Neural crest cell (in vitro differentiated cells): ENCODE measurements around the gene ITGAE. TPM values are rescaled to one million over a fixed set of nuclear protein-coding genes. Genes with fewer than 3 reads are reported as not detected.

Source experiments
- DNase-seq: peaks from one replicate; pipeline ENCODE4 v3.0.0; 2021; ENCODE audit warnings: low read depth, mixed read lengths, low spot score
- H3K27ac Mint-ChIP-seq: one replicate; pipeline ENCODE4 v1.8.0; 2021; ENCODE audit warnings: mild to moderate bottlenecking, mixed read lengths; ENCODE audit not compliant: unreplicated experiment
- H3K27me3 Mint-ChIP-seq: 2 replicates; pipeline ENCODE4 v1.8.0; 2021; ENCODE audit warnings: low read depth, mild to moderate bottlenecking, mixed read lengths
- H3K36me3 Mint-ChIP-seq: 2 replicates; pipeline ENCODE4 v1.8.0; 2021; ENCODE audit warnings: low read depth, mild to moderate bottlenecking, mixed read lengths
- H3K4me1 Mint-ChIP-seq: 2 replicates; pipeline ENCODE4 v1.8.0; 2021; ENCODE audit warnings: mixed read lengths
- H3K4me3 Mint-ChIP-seq: one replicate; pipeline ENCODE4 v1.8.0; 2021; ENCODE audit warnings: mild to moderate bottlenecking, mixed read lengths
- H3K9me3 Mint-ChIP-seq: 2 replicates; pipeline ENCODE4 v1.8.0; 2021; ENCODE audit warnings: mixed read lengths
- total RNA-seq: library from RNA; stranded (reverse); gene quantifications from 2 replicates; pipeline ENCODE4 v1.2.1, GENCODE V29; 2021
- TF ChIP-seq, protein P1 (sequence below): fragments of 200-600 bp; sonication (generic); conservative IDR thresholded peaks from 2 replicates; pipeline ENCODE4 v1.5.0; 2021; ENCODE audit warnings: antibody characterized with exemption, mild to moderate bottlenecking

ITGAE gene
- total RNA-seq, 1 donor from 2014 or later = 43.1 TPM

DNA sequence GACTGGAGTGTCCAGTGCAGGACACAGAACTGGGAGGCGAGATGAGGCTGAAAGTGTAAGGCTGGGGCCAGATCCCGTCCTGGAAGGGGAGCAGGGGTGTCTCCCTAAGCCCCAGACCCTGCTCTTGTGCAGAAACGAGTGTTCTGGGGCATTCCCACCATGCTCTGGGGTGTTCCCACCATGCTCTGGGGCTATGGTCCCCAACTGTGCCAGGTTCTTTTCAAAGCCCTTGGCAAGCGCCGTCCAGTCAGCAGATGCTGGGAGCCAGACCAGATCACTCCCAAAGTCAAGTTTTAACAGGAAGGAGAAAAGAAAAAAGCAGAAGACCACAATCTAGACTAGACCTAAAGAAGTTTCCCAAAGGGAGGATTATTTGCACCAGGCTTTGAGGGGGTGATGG is 135.2 kb downstream of the ITGAE start:
- peak overlapping the region; percentile 83 for H3K27ac Mint-ChIP-seq
- no peaks in the 10 kb centered on the region for H3K9me3 Mint-ChIP-seq
- H3K4me1 Mint-ChIP-seq = peaks cover 32% of the 10 kb centered on the region
- H3K36me3 Mint-ChIP-seq = no peaks in the 10 kb centered on the region
- H3K4me3 Mint-ChIP-seq = peak overlapping the region; percentile 93
- TF ChIP-seq, protein P1, sequence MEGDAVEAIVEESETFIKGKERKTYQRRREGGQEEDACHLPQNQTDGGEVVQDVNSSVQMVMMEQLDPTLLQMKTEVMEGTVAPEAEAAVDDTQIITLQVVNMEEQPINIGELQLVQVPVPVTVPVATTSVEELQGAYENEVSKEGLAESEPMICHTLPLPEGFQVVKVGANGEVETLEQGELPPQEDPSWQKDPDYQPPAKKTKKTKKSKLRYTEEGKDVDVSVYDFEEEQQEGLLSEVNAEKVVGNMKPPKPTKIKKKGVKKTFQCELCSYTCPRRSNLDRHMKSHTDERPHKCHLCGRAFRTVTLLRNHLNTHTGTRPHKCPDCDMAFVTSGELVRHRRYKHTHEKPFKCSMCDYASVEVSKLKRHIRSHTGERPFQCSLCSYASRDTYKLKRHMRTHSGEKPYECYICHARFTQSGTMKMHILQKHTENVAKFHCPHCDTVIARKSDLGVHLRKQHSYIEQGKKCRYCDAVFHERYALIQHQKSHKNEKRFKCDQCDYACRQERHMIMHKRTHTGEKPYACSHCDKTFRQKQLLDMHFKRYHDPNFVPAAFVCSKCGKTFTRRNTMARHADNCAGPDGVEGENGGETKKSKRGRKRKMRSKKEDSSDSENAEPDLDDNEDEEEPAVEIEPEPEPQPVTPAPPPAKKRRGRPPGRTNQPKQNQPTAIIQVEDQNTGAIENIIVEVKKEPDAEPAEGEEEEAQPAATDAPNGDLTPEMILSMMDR = no peak
- DNase-seq = no peak
- H3K27me3 Mint-ChIP-seq = no peaks in the 10 kb centered on the region

Other genes starting within 250 kb of the ITGAE start
- gene TRPV3, start 243.4 kb downstream of the ITGAE start, total RNA-seq = 2.1 and 2.3 TPM in 2 replicates
- 9.5 and 10.5 TPM in 2 replicates for gene TRPV1, start 191.8 kb downstream of the ITGAE start, total RNA-seq
- 21.8 and 22.7 TPM in 2 replicates for gene SHPK, start 164.9 kb downstream of the ITGAE start, total RNA-seq
- 17.4 and 18.6 TPM in 2 replicates for gene CTNS, start 164.4 kb downstream of the ITGAE start, total RNA-seq
- gene TAX1BP3, start 132.6 kb downstream of the ITGAE start, total RNA-seq = 58.2 and 65.8 TPM in 2 replicates
- 53.4 and 54.5 TPM in 2 replicates for gene EMC6, start 132.4 kb downstream of the ITGAE start, total RNA-seq
- 0.61 and 1.6 TPM in 2 replicates for gene P2RX5, start 105.0 kb downstream of the ITGAE start, total RNA-seq
- 22.9 and 24.9 TPM in 2 replicates for gene HASPIN, start 77.3 kb downstream of the ITGAE start, total RNA-seq
- 61.5 and 65.6 TPM in 2 replicates for gene NCBP3, start 45.1 kb upstream of the ITGAE start, total RNA-seq
- gene CAMKK1, start 91.9 kb upstream of the ITGAE start, total RNA-seq = 4.0 and 4.5 TPM in 2 replicates
- not detected in 2 replicates for gene P2RX1, start 115.3 kb upstream of the ITGAE start, total RNA-seq
- gene ATP2A3, start 163.2 kb upstream of the ITGAE start, total RNA-seq = 1.1 and 1.6 TPM in 2 replicates